HG02678 (cell line): ENCODE results near the gene OR4D11.
"Not testable (repeated sequence)": the region's sequence is repeated elsewhere in the genome, so short reads cannot be mapped to it uniquely, and the experiment has no call there.

Source experiments
- ATAC-seq: cut with Tn5 transposase; IDR thresholded peaks from one replicate; pipeline ENCODE4 v1.9.1; 2021; ENCODE audit warnings: mild to moderate bottlenecking, moderate library complexity; ENCODE audit not compliant: unreplicated experiment

Gene OR4D11

DNA sequence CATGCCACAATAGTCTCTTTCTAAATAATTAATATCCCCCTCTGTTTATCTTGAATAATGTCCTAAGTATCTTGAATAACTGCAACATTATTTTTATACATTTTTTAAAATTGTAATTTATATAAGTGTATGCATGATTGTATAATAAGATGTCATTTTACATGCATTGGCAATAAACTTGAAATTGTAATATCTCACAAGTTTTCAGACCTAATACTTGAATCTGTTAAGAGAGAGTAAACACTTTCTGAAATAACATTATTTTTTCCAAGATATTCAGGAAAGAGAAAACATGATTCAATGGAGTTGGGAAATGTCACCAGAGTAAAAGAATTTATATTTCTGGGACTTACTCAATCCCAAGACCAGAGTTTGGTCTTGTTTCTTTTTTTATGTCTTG is at the start of gene OR4D11:
Gene OR4D11 (plus strand): TSS at position 301 of the 400 bp plus-strand sequence. CDS start 0 bp downstream, at position 301.
- no peak for ATAC-seq

- no peak for ATAC-seq
Measured at GRCh38 chr11:59456661-59457060, 46.7 kb upstream of the OR4D11 start, which contains the start of gene OR4D6. OR4D6 (plus strand) TSS chr11:59456961; CDS start chr11:59456961, 0 bp downstream.

- ATAC-seq = no peak
Measured at GRCh38 chr11:59459916-59460315, 43.5 kb upstream of the OR4D11 start.

- no peak for ATAC-seq
Measured at GRCh38 chr11:59463190-59463641, 40.2 kb upstream of the OR4D11 start.

- ATAC-seq = no peak
Measured at GRCh38 chr11:59473015-59473414, 30.4 kb upstream of the OR4D11 start, which contains the start of gene OR4D10. OR4D10 (plus strand) TSS chr11:59473315; CDS start chr11:59477430, 4,115 bp downstream.

GRCh38 chr11:59475176-59475575 is 28.2 kb upstream of the OR4D11 start:
- ATAC-seq = no peak

DNA sequence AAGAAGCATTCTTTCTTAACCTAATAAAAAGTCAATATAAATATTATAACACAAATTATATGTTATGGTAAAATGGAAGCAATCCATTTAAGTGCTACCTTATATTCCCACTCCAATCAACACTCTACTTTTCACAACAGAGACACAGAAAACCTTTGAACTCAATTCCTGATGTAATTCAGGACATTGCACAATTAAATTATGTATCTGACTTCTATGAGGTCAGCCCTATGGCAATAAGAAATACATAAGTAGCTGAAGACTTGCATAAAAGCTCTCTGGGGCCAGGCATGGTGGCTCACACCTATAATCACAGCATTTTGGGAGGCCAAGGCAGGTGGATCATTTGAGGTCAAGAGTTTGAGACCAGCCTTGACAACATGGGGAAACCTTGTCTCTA is 23.5 kb upstream of the OR4D11 start:
- no peak for ATAC-seq

GRCh38 chr11:59480359-59480758 is 23.0 kb upstream of the OR4D11 start:
- ATAC-seq = no peak

- no peak for ATAC-seq
Measured at GRCh38 chr11:59501931-59502330, 1.4 kb upstream of the OR4D11 start.

DNA sequence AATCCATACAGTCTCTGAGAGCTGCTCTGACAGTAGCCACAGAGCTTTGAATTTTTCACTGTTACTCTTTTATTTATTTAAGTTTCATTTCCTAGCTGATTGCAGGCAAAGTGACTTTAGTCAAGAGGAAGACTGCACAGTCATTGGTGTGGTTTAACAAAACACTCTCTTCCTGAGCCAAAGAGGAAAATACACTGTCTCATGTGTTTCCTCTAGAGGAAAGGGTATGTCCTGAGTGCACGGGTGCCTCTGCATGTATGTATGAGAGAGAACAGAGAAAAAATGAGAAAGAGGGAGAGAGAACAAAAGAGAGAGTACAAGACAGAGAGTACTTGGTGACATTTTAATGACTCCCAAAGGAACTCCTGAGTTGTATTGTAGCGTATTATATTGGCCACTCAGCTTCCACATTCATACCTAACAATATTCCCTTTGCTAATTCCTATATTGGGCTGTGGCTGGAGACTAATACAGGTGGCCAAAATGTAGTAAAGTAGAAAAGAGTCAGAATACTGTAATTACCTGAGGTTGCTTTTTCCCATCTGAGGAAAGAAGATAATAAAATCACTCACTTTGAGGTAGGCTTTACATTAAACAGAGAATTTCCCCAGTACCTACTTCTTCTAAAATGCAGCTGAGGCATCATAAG is 7.7 kb downstream of the OR4D11 start, which contains the start of gene OR4D9:
Gene OR4D9 (plus strand): TSS at position 599 of the 649 bp plus-strand sequence. CDS start 3,374 bp downstream, outside the sequence.
- ATAC-seq = no peak

- ATAC-seq = no peak
Measured at GRCh38 chr11:59511675-59512074, 8.3 kb downstream of the OR4D11 start.

GRCh38 chr11:59520139-59520538 is 16.8 kb downstream of the OR4D11 start:
- not testable (repeated sequence) for ATAC-seq

- no peak for ATAC-seq
Measured at GRCh38 chr11:59520741-59521140, 17.4 kb downstream of the OR4D11 start.

DNA sequence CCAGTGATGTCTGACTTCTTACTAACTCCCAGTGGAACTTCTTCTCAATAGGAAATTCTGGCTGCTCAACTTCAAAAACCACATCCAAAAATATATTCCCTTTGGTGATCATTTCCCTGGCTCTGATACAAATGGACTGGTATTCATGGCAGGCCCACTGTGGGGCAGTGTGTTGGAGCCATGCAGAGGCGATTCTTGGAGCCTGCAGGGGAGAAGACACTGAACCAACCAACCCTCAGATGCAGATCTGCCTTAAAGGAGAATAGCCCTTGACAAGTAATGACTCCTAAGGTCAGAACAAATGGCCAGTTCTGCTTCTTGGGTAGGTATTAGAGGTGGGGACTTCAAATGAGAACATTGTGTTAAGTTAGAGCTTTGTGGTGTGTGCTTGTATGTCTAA is 20.2 kb downstream of the OR4D11 start:
- ATAC-seq = no peak

DNA sequence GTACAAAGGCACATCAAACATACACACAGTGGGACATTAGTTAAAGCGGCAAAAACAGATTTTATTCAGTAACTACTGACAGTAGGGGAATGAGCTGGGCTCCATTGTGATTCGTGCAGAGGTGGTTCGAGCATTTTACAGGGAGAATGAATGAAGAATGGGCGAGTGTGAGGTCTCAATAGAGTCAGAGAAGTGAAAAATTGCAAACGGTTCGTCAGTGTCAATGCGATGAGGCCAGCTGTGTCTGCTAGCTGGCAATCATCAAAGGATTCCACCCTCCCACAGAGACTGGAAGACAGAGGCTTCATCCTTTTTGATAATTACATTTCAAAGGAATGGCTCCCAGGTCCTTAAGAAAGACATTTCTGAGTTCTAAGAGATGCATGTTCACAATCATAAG is 25.3 kb downstream of the OR4D11 start:
- ATAC-seq = no peak

DNA sequence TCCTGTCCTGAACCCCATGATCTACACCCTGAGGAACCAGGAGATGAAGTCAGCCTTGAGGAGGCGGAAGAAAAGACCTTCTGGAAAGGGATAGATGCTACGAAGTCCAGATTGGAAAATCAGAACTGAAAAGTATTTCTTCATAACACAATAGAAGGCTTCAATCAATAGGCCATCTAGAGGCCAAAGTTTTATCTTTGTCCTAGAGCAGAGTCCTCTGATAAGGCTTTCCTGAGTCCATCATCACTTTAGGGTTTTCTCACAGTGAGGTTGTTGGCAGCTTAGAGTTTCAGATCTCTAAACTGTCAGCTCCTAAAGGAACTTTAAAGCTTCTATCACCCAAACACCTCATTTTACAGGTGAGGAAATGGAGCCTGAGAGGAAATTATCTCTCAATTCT is 29.2 kb downstream of the OR4D11 start:
- ATAC-seq = no peak

DNA sequence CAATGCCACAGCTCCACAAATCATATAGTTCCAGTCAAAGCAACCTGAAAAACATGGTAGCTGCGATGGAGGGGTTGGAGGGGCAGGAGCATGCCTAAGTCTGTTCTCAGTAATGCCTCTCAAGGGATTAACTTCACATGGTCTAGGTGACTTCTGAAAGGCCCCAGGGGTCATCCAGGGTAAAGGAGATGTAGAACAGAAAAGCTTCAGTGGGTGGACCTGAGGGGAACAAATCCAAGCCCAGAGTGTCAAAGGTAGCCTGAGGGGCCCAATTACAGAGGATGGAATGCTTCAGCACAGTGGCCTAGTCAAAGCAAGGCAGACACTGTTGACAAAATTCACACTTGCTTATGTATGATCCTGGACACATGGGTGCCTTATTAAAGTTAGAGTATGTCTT is 31.3 kb downstream of the OR4D11 start:
- ATAC-seq = no peak

- ATAC-seq = no peak
Measured at GRCh38 chr11:59542142-59542810, 38.9 kb downstream of the OR4D11 start.

DNA sequence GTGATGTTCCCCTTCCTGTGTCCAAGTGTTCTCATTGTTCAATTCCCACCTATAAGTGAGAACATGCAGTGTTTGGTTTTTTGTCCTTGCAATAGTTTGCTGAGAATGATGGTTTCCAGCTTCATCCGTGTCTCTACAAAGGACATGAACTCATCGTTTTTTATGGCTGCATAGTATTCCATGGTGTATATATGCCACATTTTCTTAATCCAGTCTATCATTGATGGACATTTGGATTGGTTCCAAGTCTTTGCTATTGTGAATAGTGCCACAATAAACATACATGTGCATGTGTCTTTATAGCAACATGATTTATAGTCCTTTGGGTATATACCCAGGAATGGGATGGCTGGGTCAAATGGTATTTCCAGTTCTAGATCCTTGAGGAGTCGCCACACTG is 40.3 kb downstream of the OR4D11 start:
- not testable (repeated sequence) for ATAC-seq

DNA sequence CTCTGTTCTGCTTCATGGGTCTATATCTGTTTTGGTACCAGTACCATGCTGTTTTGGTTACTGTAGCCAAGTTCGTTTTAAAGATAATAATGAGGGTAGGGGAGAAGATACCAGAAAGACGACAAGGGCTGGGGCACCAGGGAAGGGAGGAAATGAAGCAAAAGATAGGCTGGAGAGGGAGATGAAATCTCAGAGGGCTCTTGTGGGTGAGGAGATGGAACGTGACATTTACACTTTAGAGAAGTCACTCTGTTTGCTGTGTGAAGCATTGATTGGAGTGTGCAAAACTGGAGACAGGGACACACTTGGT is 41.4 kb downstream of the OR4D11 start:
- ATAC-seq = no peak

DNA sequence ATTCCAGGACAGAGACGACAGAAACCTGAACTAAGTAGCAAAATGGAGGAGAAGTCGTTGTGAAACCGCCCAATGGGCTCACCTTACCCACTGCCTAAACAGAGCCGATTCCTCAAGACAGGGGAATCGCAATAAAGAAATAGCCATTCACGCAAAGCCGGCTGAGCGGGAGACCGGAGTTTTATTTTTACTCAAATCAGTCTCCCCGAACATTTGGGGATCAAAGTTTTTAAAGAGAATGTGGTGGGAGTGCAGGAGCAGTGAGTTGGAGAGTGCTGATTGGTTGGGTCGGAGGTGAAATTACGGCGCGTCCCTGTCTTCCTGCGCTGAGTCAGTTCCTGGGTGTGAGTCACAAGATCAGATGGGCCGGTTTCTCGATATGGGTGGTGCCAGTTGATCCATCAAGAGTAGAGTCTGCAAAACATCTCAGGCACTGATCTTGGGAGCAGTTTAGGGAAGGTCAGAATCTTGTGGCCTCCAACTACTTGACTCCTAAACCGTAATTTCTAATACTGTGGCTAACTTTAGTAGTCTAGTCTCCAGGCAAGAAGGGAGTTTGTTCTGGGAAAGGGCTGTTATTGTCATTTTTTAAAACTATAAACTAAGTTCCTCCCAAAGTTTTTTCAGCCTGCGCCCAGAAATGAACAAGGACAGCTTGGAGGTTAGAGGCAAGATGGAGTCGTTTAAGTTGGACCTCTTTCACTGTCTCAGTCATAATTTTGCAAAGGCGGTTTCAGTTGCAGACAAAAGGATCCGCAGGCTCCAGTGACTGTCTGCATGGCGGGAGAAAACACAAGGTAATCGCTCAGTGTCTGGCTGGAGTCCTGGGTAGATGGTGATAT is 42.0 kb downstream of the OR4D11 start:
- no peak for ATAC-seq
